ENCODE results near the gene IHH.

The IHH gene

GRCh38 chr2:219018286-219018685, 42.4 kb downstream of the IHH start:
- no peak for DNase-seq

- no peak for DNase-seq
Measured at GRCh38 chr2:219017201-219017931, 43.4 kb downstream of the IHH start.

GRCh38 chr2:219016721-219017120, 44.0 kb downstream of the IHH start:
- DNase-seq = no peak

- no peak for DNase-seq
Measured at GRCh38 chr2:219010873-219011272, 49.8 kb downstream of the IHH start.

GRCh38 chr2:219010162-219010756, 50.5 kb downstream of the IHH start:
- no peak for DNase-seq

GRCh38 chr2:219009294-219009693, 51.4 kb downstream of the IHH start:
- no peak for DNase-seq
